PC-3 (cell line): ENCODE data around the gene ARHGDIB. TPM values are rescaled to one million over a fixed set of nuclear protein-coding genes. Genes with fewer than 3 reads are reported as not detected.

Source experiments
- ATAC-seq: fragments of 200-7000 bp; cut with Tn5 transposase; 2 replicates; pipeline ENCODE4 v1.9.1; 2020; ENCODE audit warnings: mild to moderate bottlenecking, moderate library complexity
- BruUV-seq: library from RNA; stranded (reverse); fragments of 400-500 nt; replicated peaks from 2 replicates; lab custom pipeline; 2021; lab: Mats Ljungman, UMichigan
- CTCF ChIA-PET: fragments of 300-600 bp; sonication (Branson Sonifier 250); formaldehyde crosslinking; loops from one replicate; lab custom pipeline; 2022; ENCODE audit warnings: antibody characterized with exemption; lab: Charles Lee
- POLR2A ChIA-PET: fragments of 300-600 bp; sonication (Branson Sonifier 250); formaldehyde crosslinking; loops from one replicate; lab custom pipeline; 2022; ENCODE audit warnings: antibody characterized with exemption; ENCODE audit not compliant: unreplicated experiment; lab: Charles Lee
- DNase-seq: peaks from one replicate; pipeline ENCODE4 v3.0.0-alpha.2; 2015
- H2AFZ ChIP-seq: fragments of 300-600 bp; sonication (generic); 2 replicates; pipeline ENCODE4 v1.6.0; 2016; ENCODE audit warnings: antibody characterized with exemption, low read length
- H3F3A ChIP-seq: fragments of 300-600 bp; sonication (generic); one replicate; pipeline ENCODE4 v1.6.0; 2017; ENCODE audit warnings: antibody characterized with exemption, low read length, control low read depth, mild to moderate bottlenecking; ENCODE audit not compliant: unreplicated experiment
- H3K27ac ChIP-seq: fragments of 300-600 bp; sonication (generic); 2 replicates; pipeline ENCODE4 v1.5.1; 2016; ENCODE audit warnings: mild to moderate bottlenecking, low read length
- H3K27me3 ChIP-seq: fragments of 300-600 bp; sonication (generic); 2 replicates; pipeline ENCODE4 v1.6.1; 2016; ENCODE audit warnings: low read length, mixed read lengths
- H3K36me3 ChIP-seq: fragments of 300-600 bp; sonication (generic); 2 replicates; pipeline ENCODE4 v1.6.1; 2016; ENCODE audit warnings: low read depth, mixed run types, low read length, mixed read lengths
- H3K4me1 ChIP-seq: fragments of 300-600 bp; sonication (generic); 2 replicates; pipeline ENCODE4 v1.5.1; 2016; ENCODE audit warnings: low read length; ENCODE audit not compliant: insufficient read depth
- H3K4me2 ChIP-seq: fragments of 300-600 bp; sonication (generic); 2 replicates; pipeline ENCODE4 v1.6.0; 2016; ENCODE audit warnings: low read length
- H3K4me3 ChIP-seq: fragments of 300-600 bp; sonication (generic); 2 replicates; pipeline ENCODE4 v1.5.1; 2016; ENCODE audit warnings: mild to moderate bottlenecking, low read length, mixed read lengths
- H3K79me2 ChIP-seq: fragments of 300-600 bp; sonication (generic); 2 replicates; pipeline ENCODE4 v1.6.1; 2017; ENCODE audit warnings: low read length, mixed read lengths
- H3K9ac ChIP-seq: fragments of 300-600 bp; sonication (generic); 2 replicates; pipeline ENCODE4 v1.6.0; 2016; ENCODE audit warnings: mild to moderate bottlenecking, low read length
- H3K9me2 ChIP-seq: fragments of 300-600 bp; sonication (generic); replicated peaks from 2 replicates; pipeline ENCODE4 v1.6.1; 2016; ENCODE audit warnings: mixed run types, low read length, mixed read lengths
- H3K9me3 ChIP-seq: fragments of 300-600 bp; sonication (generic); 2 replicates; pipeline ENCODE4 v1.6.1; 2016; ENCODE audit warnings: low read length, mixed read lengths
- H4K20me1 ChIP-seq: fragments of 300-600 bp; sonication (generic); 2 replicates; pipeline ENCODE4 v1.6.1; 2016; ENCODE audit warnings: low read length, mixed read lengths
- EZH2 ChIP-seq: fragments of 300-600 bp; sonication (generic); IDR thresholded peaks from one replicate; pipeline ENCODE4 v1.6.1; 2017; ENCODE audit warnings: antibody characterized with exemption, mild to moderate bottlenecking, low read length; ENCODE audit not compliant: unreplicated experiment
- EZH2phosphoT487 ChIP-seq: fragments of 300-600 bp; sonication (generic); IDR thresholded peaks from 2 replicates; pipeline ENCODE4 v1.6.1; 2018; ENCODE audit warnings: mild to moderate bottlenecking, antibody characterized with exemption, low read length, borderline replicate concordance
- intact Hi-C: fragments of 100-400 bp; cut with micrococcal nuclease; formaldehyde crosslinking; loops from 2 replicates; pipeline ENCODE4 v1.9.0; 2023
- total RNA-seq: library from RNA; depleted of rRNA; stranded (reverse); fragments of >200 nt; gene quantifications from 2 replicates; pipeline ENCODE4 v1.2.3, GENCODE V29; 2014
- TF ChIP-seq, protein P1 (sequence below): fragments of 300-600 bp; sonication (generic); conservative IDR thresholded peaks from 2 replicates; pipeline ENCODE4 v1.5.1; 2017; ENCODE audit warnings: antibody characterized with exemption, low read depth, mild to moderate bottlenecking, low read length

Gene ARHGDIB
- total RNA-seq, 1 experiment from 2014 or later, result 10.4 TPM

- no peak overlapping the region for H3K27ac ChIP-seq
- H3F3A ChIP-seq, result no peaks in the 10 kb centered on the region
- H3K9ac ChIP-seq, result no peak overlapping the region
- DNase-seq (peak; percentile 54), ATAC-seq (no peak; the same call in 1 of the 2 replicates)
- ChIA-PET CTCF (interaction anchor here (0.6 to 1.2 kb wide), 4 partner anchors 63 to 232 kb away, joined by 3 to 20 read pairs (median 8); partner anchors contain the start of genes C12orf60 and WBP11), POLR2A (no interaction called here)
- no peak overlapping the region for H3K4me3 ChIP-seq
- BruUV-seq, result no TSS peak
- H3K4me2 ChIP-seq, result no peak overlapping the region
- H3K36me3 ChIP-seq, result no peaks in the 10 kb centered on the region
- intact Hi-C loops, result loop anchor here (1.0 to 2.0 kb wide), 5 partner anchors 65 to 273 kb away; no protein-coding TSS in a partner anchor
- H3K27me3 ChIP-seq, result no peaks in the 10 kb centered on the region
- H3K9me3 ChIP-seq, result no peaks in the 10 kb centered on the region
- no peak overlapping the region for H2AFZ ChIP-seq
- TF ChIP-seq, protein P1, sequence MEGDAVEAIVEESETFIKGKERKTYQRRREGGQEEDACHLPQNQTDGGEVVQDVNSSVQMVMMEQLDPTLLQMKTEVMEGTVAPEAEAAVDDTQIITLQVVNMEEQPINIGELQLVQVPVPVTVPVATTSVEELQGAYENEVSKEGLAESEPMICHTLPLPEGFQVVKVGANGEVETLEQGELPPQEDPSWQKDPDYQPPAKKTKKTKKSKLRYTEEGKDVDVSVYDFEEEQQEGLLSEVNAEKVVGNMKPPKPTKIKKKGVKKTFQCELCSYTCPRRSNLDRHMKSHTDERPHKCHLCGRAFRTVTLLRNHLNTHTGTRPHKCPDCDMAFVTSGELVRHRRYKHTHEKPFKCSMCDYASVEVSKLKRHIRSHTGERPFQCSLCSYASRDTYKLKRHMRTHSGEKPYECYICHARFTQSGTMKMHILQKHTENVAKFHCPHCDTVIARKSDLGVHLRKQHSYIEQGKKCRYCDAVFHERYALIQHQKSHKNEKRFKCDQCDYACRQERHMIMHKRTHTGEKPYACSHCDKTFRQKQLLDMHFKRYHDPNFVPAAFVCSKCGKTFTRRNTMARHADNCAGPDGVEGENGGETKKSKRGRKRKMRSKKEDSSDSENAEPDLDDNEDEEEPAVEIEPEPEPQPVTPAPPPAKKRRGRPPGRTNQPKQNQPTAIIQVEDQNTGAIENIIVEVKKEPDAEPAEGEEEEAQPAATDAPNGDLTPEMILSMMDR, result peak; percentile 62
- no peak for TF ChIP-seq EZH2phosphoT487
- no peaks in the 10 kb centered on the region for H3K79me2 ChIP-seq
- no peaks in the 10 kb centered on the region for H3K9me2 ChIP-seq
- H4K20me1 ChIP-seq, result no peaks in the 10 kb centered on the region
- H3K4me1 ChIP-seq, result peaks cover 12% of the 10 kb centered on the region
Measured at GRCh38 chr12:14995583-14996425, 34.4 kb upstream of the ARHGDIB start.

DNA sequence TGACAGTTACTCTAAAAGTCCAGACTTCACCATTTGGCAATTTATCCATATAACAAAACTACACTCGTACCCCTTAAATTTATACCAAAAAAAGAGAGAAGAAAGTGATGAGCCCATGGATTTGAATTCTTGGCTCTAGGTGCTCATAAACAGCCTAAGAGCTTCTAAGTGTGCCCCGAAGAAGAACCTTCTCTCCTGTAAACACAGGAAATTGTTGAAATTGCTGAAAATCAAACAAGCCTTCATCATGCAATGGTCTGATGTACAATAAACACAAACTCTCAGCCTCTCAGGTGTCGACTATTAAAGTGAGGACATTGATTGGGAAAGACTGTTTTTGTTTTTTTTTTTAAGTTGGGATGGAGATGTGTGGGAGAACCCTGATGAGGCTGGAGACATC is 33.2 kb upstream of the ARHGDIB start:
- DNase-seq (no peak), ATAC-seq (no peak)
- Histone ChIP-seq H2AFZ (no peak overlapping the region), H3K9ac (no peak overlapping the region), H3K27ac (no peak overlapping the region), H3F3A (no peaks in the 10 kb centered on the region), H3K9me2 (no peaks in the 10 kb centered on the region), H3K79me2 (no peaks in the 10 kb centered on the region), H3K4me1 (peaks cover 8% of the 10 kb centered on the region), H3K4me3 (no peak overlapping the region), H3K36me3 (no peaks in the 10 kb centered on the region), H4K20me1 (no peaks in the 10 kb centered on the region), H3K27me3 (no peaks in the 10 kb centered on the region), H3K9me3 (no peaks in the 10 kb centered on the region), H3K4me2 (no peak overlapping the region)
- ChIA-PET POLR2A (no interaction called here), CTCF (no interaction called here)
- BruUV-seq, result no TSS peak
- intact Hi-C loops, result loop anchor here (1.0 to 2.0 kb wide), 3 partner anchors 64 to 218 kb away; no protein-coding TSS in a partner anchor
- TF ChIP-seq EZH2phosphoT487 (no peak), EZH2 (no peak)
- TF ChIP-seq, protein P1, result no peak
